ENCODE data around the gene CDCA4.
"Not testable (repeated sequence)": the region's sequence is repeated elsewhere in the genome, so short reads cannot be mapped to it uniquely, and the experiment has no call there.

The CDCA4 gene

GRCh38 chr14:105067140-105067968, 46.5 kb upstream of the CDCA4 start:
- H3K36me3 ChIP-seq = no peaks in the 10 kb centered on the region
- H3K9me3 ChIP-seq (ENCODE audit: severe bottlenecking) = no peaks in the 10 kb centered on the region
- DNase-seq = no peak
- H3K27ac ChIP-seq = no peak overlapping the region
- H3K27me3 ChIP-seq (ENCODE audit: insufficient read depth, low read depth, severe bottlenecking) = no peaks in the 10 kb centered on the region
- H3K4me3 ChIP-seq (ENCODE audit: low read depth, low read length) = no peak overlapping the region
- TF ChIP-seq CTCF (IDR thresholded peaks at IDR 0.05; ENCODE audit: low read depth, low read length) = no peak

- no peak overlapping the region for H3K4me3 ChIP-seq (ENCODE audit: low read depth, low read length)
- 0 out of 2 replicates have a peak, but pooled peaks have one; percentile 21 for TF ChIP-seq CTCF (IDR thresholded peaks at IDR 0.05; ENCODE audit: low read depth, low read length)
- DNase-seq = no peak
Measured at GRCh38 chr14:105066240-105067071, 45.6 kb upstream of the CDCA4 start.

GRCh38 chr14:105065280-105066228, 44.7 kb upstream of the CDCA4 start, which contains the start of gene GPR132:
GPR132 (minus strand) TSS chr14:105065430; CDS start chr14:105055420, 10,010 bp downstream.
- Histone ChIP-seq H3K9me3 (ENCODE audit: severe bottlenecking) (no peaks in the 10 kb centered on the region), H3K36me3 (no peaks in the 10 kb centered on the region), H3K27me3 (ENCODE audit: insufficient read depth, low read depth, severe bottlenecking) (no peaks in the 10 kb centered on the region), H3K4me3 (ENCODE audit: low read depth, low read length) (no peak within 1 kb of the TSS), H3K27ac (peak within 1 kb of the TSS; percentile 19; the same call in 1 of the 2 replicates)
- TF ChIP-seq CTCF (IDR thresholded peaks at IDR 0.05; ENCODE audit: low read depth, low read length) = no peak
- DNase-seq = no peak

More at GRCh38 chr14:105066240-105067071, 45.6 kb upstream of the CDCA4 start:
- Histone ChIP-seq H3K27ac (no peak overlapping the region), H3K9me3 (ENCODE audit: severe bottlenecking) (no peaks in the 10 kb centered on the region), H3K27me3 (ENCODE audit: insufficient read depth, low read depth, severe bottlenecking) (no peaks in the 10 kb centered on the region), H3K36me3 (no peaks in the 10 kb centered on the region)

GRCh38 chr14:105064721-105065143, 43.8 kb upstream of the CDCA4 start:
- H3K36me3 ChIP-seq = no peaks in the 10 kb centered on the region
- H3K27me3 ChIP-seq (ENCODE audit: insufficient read depth, low read depth, severe bottlenecking) = no peaks in the 10 kb centered on the region
- H3K27ac ChIP-seq = peak overlapping the region; percentile 19; the same call in 1 of the 2 replicates
- DNase-seq = peak; percentile 58
- no peaks in the 10 kb centered on the region for H3K9me3 ChIP-seq (ENCODE audit: severe bottlenecking)
- no peak for TF ChIP-seq CTCF (IDR thresholded peaks at IDR 0.05; ENCODE audit: low read depth, low read length)
- H3K4me3 ChIP-seq (ENCODE audit: low read depth, low read length) = no peak overlapping the region

GRCh38 chr14:105064001-105064400, 43.1 kb upstream of the CDCA4 start:
- Histone ChIP-seq H3K4me3 (ENCODE audit: low read depth, low read length) (no peak overlapping the region), H3K27ac (no peak overlapping the region), H3K36me3 (no peaks in the 10 kb centered on the region), H3K9me3 (ENCODE audit: severe bottlenecking) (no peaks in the 10 kb centered on the region), H3K27me3 (ENCODE audit: insufficient read depth, low read depth, severe bottlenecking) (no peaks in the 10 kb centered on the region)
- no peak for TF ChIP-seq CTCF (IDR thresholded peaks at IDR 0.05; ENCODE audit: low read depth, low read length)
- DNase-seq = no peak

- not testable (repeated sequence) for H3K36me3 ChIP-seq; H3K27ac ChIP-seq; H3K9me3 ChIP-seq (ENCODE audit: severe bottlenecking); H3K4me3 ChIP-seq (ENCODE audit: low read depth, low read length); DNase-seq; H3K27me3 ChIP-seq (ENCODE audit: insufficient read depth, low read depth, severe bottlenecking)
Measured at GRCh38 chr14:105063506-105063905, 42.6 kb upstream of the CDCA4 start.

Measured in WERI-Rb-1 (cell line).